PFSK-1 (cell line): ENCODE results near the gene GIPC2.

Experiments
- POLR2AphosphoS5 ChIP-seq: IDR thresholded peaks from 2 replicates; pipeline ENCODE4 v1.6.1; 2012; ENCODE audit warnings: low read depth, mild to moderate bottlenecking, control low read depth, low read length, moderate library complexity
- SIN3A ChIP-seq: IDR thresholded peaks from 2 replicates; pipeline ENCODE4 v1.6.1; 2012; ENCODE audit warnings: mild to moderate bottlenecking, low read length, moderate library complexity, borderline replicate concordance; ENCODE audit not compliant: insufficient read depth
- TAF1 ChIP-seq: IDR thresholded peaks from 2 replicates; pipeline ENCODE4 v1.6.1; 2012; ENCODE audit warnings: low read length, control low read depth, borderline replicate concordance; ENCODE audit not compliant: insufficient read depth
- TF ChIP-seq, protein P1 (sequence below), 2 experiments: IDR thresholded peaks; 2 replicates each; pipeline versions ENCODE4 v1.6.1 to v1.8.0; 2011 to 2012; ENCODE audit warnings: low read depth in 2 of 2, low read length in 2 of 2, control low read depth in 1 of 2, inconsistent platforms in 1 of 2, mild to moderate bottlenecking in 1 of 2, moderate library complexity in 1 of 2; ENCODE audit not compliant: insufficient read depth in 1 of 2

The GIPC2 gene

GRCh38 chr1:78184460-78185072 is 138.8 kb downstream of the GIPC2 start:
- TF ChIP-seq TAF1 (no peak), SIN3A (no peak), POLR2AphosphoS5 (no peak)
- TF ChIP-seq, protein P1, sequence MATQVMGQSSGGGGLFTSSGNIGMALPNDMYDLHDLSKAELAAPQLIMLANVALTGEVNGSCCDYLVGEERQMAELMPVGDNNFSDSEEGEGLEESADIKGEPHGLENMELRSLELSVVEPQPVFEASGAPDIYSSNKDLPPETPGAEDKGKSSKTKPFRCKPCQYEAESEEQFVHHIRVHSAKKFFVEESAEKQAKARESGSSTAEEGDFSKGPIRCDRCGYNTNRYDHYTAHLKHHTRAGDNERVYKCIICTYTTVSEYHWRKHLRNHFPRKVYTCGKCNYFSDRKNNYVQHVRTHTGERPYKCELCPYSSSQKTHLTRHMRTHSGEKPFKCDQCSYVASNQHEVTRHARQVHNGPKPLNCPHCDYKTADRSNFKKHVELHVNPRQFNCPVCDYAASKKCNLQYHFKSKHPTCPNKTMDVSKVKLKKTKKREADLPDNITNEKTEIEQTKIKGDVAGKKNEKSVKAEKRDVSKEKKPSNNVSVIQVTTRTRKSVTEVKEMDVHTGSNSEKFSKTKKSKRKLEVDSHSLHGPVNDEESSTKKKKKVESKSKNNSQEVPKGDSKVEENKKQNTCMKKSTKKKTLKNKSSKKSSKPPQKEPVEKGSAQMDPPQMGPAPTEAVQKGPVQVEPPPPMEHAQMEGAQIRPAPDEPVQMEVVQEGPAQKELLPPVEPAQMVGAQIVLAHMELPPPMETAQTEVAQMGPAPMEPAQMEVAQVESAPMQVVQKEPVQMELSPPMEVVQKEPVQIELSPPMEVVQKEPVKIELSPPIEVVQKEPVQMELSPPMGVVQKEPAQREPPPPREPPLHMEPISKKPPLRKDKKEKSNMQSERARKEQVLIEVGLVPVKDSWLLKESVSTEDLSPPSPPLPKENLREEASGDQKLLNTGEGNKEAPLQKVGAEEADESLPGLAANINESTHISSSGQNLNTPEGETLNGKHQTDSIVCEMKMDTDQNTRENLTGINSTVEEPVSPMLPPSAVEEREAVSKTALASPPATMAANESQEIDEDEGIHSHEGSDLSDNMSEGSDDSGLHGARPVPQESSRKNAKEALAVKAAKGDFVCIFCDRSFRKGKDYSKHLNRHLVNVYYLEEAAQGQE (IDR thresholded peaks at IDR 0.05; ENCODE audit: insufficient read depth in 1 of 2, low read depth in 2 of 2, low read length in 2 of 2) = no peak
